HepG2 (cell line): ENCODE results near the gene C13orf46. TPM values are rescaled to one million over a fixed set of nuclear protein-coding genes. Genes with fewer than 3 reads are reported as not detected.

ENCODE experiments used
- ATAC-seq: fragments of 200-7000 bp; cut with Tn5 transposase; 3 replicates; pipeline ENCODE4 v1.9.1; 2020; ENCODE audit warnings: mild to moderate bottlenecking, moderate library complexity
- BruUV-seq: library from RNA; stranded (reverse); fragments of 400-500 nt; replicated peaks from 2 replicates; lab custom pipeline; 2021; lab: Mats Ljungman, UMichigan
- CTCF ChIA-PET: fragments of 300-600 bp; formaldehyde crosslinking; extraction: SDS; loops from one replicate; lab custom pipeline; 2021; ENCODE audit warnings: low total read pairs, inconsistent platforms, low intra/inter-chr PET ratio; lab: Yijun Ruan, JAX
- POLR2A ChIA-PET: fragments of 350-600 bp; sonication (Branson Sonifier 250); formaldehyde crosslinking; loops from one replicate; lab custom pipeline; 2020; ENCODE audit warnings: antibody characterized with exemption, inconsistent platforms; lab: Yijun Ruan, JAX
- DNase-seq: peaks from one replicate; pipeline ENCODE4 v3.0.0-alpha.2; 2015; ENCODE audit warnings: low spot score
- FAIRE-seq: peaks from 3 replicates; lab custom pipeline; 2011; peaks lifted over from hg19 to GRCh38; lab: Jason Lieb, UNC
- H2AFZ ChIP-seq: one replicate; pipeline ENCODE4 v1.6.1; 2011; ENCODE audit warnings: low read length, inconsistent platforms
- H3K27ac ChIP-seq: fragments of 300-600 bp; 3 replicates; pipeline ENCODE4 v1.8.0; 2011; ENCODE audit warnings: mixed run types, mild to moderate bottlenecking, mixed read lengths, low read length, inconsistent platforms; ENCODE audit not compliant: insufficient read depth; ENCODE audit errors: extremely low read length
- H3K27me3 ChIP-seq, 2 experiments: fragments of 200-600 bp in 1 of 2; 2 replicates in 1 of 2; 3 replicates in 1 of 2; pipeline versions ENCODE4 v1.6.0 to v1.8.0; 2011; ENCODE audit warnings: low read length in 2 of 2, mild to moderate bottlenecking in 2 of 2, moderate library complexity in 2 of 2, inconsistent platforms in 1 of 2; ENCODE audit not compliant: insufficient read depth in 2 of 2, control insufficient read depth in 1 of 2
- H3K36me3 ChIP-seq, 2 experiments: fragments of 200-600 bp in 1 of 2; replicated peaks in 1 of 2; 2 replicates in 1 of 2; 3 replicates in 1 of 2; pipeline versions ENCODE4 v1.5.1 to v1.8.0; 2011; ENCODE audit warnings: low read length in 2 of 2, inconsistent platforms in 1 of 2; ENCODE audit not compliant: insufficient read depth in 2 of 2, control insufficient read depth in 1 of 2
- H3K4me1 ChIP-seq: 2 replicates; pipeline ENCODE4 v1.5.1; 2012; ENCODE audit warnings: low read length, inconsistent platforms; ENCODE audit not compliant: insufficient read depth
- H3K4me2 ChIP-seq: 2 replicates; pipeline ENCODE4 v1.6.0; 2011; ENCODE audit warnings: low read depth, low read length, inconsistent platforms
- H3K4me3 ChIP-seq, 3 experiments: fragments of 200-600 bp in 1 of 3; sonication (generic), shearing (Covaris generic) in 1 of 3; replicated peaks in 1 of 3; 2 replicates each; pipeline ENCODE4 v1.5.1; 2011 to 2016; ENCODE audit warnings: low read length in 3 of 3, inconsistent platforms in 2 of 3, low read depth in 2 of 3, mild to moderate bottlenecking in 2 of 3, control low read depth in 1 of 3, mixed read lengths in 1 of 3; ENCODE audit not compliant: insufficient read depth in 1 of 3
- H3K79me2 ChIP-seq: one replicate; pipeline ENCODE4 v1.6.1; 2011; ENCODE audit warnings: low read length, inconsistent platforms; ENCODE audit not compliant: insufficient read depth
- H3K9ac ChIP-seq: 2 replicates; pipeline ENCODE4 v1.6.0; 2011; ENCODE audit warnings: mild to moderate bottlenecking, low read depth, low read length, inconsistent platforms; ENCODE audit not compliant: insufficient read depth
- H3K9me3 ChIP-seq: 2 replicates; pipeline ENCODE4 v1.5.1; 2012; ENCODE audit warnings: mild to moderate bottlenecking, low read length
- H4K20me1 ChIP-seq: 2 replicates; pipeline ENCODE4 v1.6.0; 2011; ENCODE audit warnings: inconsistent platforms, mild to moderate bottlenecking, low read length, moderate library complexity; ENCODE audit not compliant: insufficient read depth
- ELF4 ChIP-seq: sonication (generic); formaldehyde crosslinking; IDR thresholded peaks from 2 replicates; pipeline ENCODE4 v1.5.0; 2020; ENCODE audit warnings: missing genetic modification reagents, mild to moderate bottlenecking, moderate library complexity, borderline replicate concordance
- SP1 ChIP-seq, 2 experiments: fragments of 450-650 bp in 1 of 2; sonication (generic) in 1 of 2; formaldehyde crosslinking in 1 of 2; IDR thresholded peaks; 2 replicates each; pipeline versions ENCODE4 v1.4.0 to v1.6.1; 2016 to 2020; ENCODE audit warnings: missing genetic modification reagents in 1 of 2
- YY1 ChIP-seq: IDR thresholded peaks from 2 replicates; pipeline ENCODE4 v1.6.1; 2011; ENCODE audit warnings: low read length, low read depth, moderate library complexity, mild to moderate bottlenecking; ENCODE audit not compliant: insufficient read depth, insufficient replicate concordance
- ZBTB38 ChIP-seq: sonication (generic); formaldehyde crosslinking; IDR thresholded peaks from 2 replicates; pipeline ENCODE4 v1.5.1; 2020; ENCODE audit warnings: mild to moderate bottlenecking, missing genetic modification reagents
- ZNF260 ChIP-seq: sonication (generic); formaldehyde crosslinking; IDR thresholded peaks from 2 replicates; pipeline ENCODE4 v1.4.0; 2020; ENCODE audit warnings: missing genetic modification reagents, low read depth, mild to moderate bottlenecking, borderline replicate concordance
- ZNF274 ChIP-seq: sonication (generic); formaldehyde crosslinking; IDR thresholded peaks from 2 replicates; pipeline ENCODE4 v1.5.1; 2020; ENCODE audit warnings: mild to moderate bottlenecking, missing genetic modification reagents
- ZNF598 ChIP-seq: sonication (generic); formaldehyde crosslinking; IDR thresholded peaks from 2 replicates; pipeline ENCODE4 v1.5.1; 2020; ENCODE audit warnings: mild to moderate bottlenecking, missing genetic modification reagents, borderline replicate concordance
- ZNF703 ChIP-seq: sonication (generic); formaldehyde crosslinking; IDR thresholded peaks from 2 replicates; pipeline ENCODE4 v1.5.1; 2020; ENCODE audit warnings: missing genetic modification reagents, mild to moderate bottlenecking, moderate library complexity, borderline replicate concordance
- WGBS: methylation state at CpG from one replicate; pipeline ENCODE4 v1.1.6; 2017; ENCODE audit warnings: low lambda C conversion rate; 5-methylcytosine and 5-hydroxymethylcytosine counted together
- in situ Hi-C: cut with HindIII; loops from 2 replicates; pipeline ENCODE4 v1.10.0; 2017; ENCODE audit warnings: low pct_unique_long_range_greater_than_20kb; ENCODE audit not compliant: extremely low pct_ligation_motif_present
- intact Hi-C: fragments of 100-400 bp; cut with micrococcal nuclease; formaldehyde crosslinking; loops from one replicate; pipeline ENCODE4 v1.10.0; 2022; ENCODE audit not compliant: unreplicated experiment
- polyA plus RNA-seq, 8 experiments: library from polyadenylated mRNA; depleted of rRNA in 3 of 8; stranded (reverse) in 7 of 8; unstranded in 1 of 8; fragments of >200 nt; fragmentation: Illumina TruSeq in 4 of 8; extraction: Trizol in 4 of 8; gene quantifications; 2 replicates each; pipeline versions ENCODE4 v1.2.1 to v1.2.3, GENCODE V29; 2011 to 2016; ENCODE audit warnings: low read depth in 4 of 8, missing spikeins in 1 of 8, mixed read lengths in 1 of 8; ENCODE audit not compliant: insufficient read depth in 1 of 8
- total RNA-seq, 5 experiments: library from RNA; depleted of rRNA; stranded (reverse); fragments of >200 nt; fragmentation: Illumina TruSeq; extraction: Trizol; gene quantifications; 2 replicates each; pipeline ENCODE4 v1.2.3, GENCODE V29; 2016; ENCODE audit warnings: low read depth in 1 of 5
- TF ChIP-seq, protein P1 (sequence below): sonication (generic); formaldehyde crosslinking; IDR thresholded peaks from 2 replicates; pipeline ENCODE4 v1.5.0; 2020; ENCODE audit warnings: missing genetic modification reagents
- TF ChIP-seq, protein P2 (sequence below): sonication (generic); formaldehyde crosslinking; IDR thresholded peaks from 2 replicates; pipeline ENCODE4 v1.4.0; 2020; ENCODE audit warnings: missing genetic modification reagents, low read depth, mild to moderate bottlenecking, borderline replicate concordance
- TF ChIP-seq, protein P3 (sequence below): sonication (generic); formaldehyde crosslinking; IDR thresholded peaks from 2 replicates; pipeline ENCODE4 v1.8.0; 2022; ENCODE audit warnings: mild to moderate bottlenecking, missing genetic modification reagents
- TF ChIP-seq, protein P4 (sequence below): sonication (generic); formaldehyde crosslinking; IDR thresholded peaks from 2 replicates; pipeline ENCODE4 v1.4.0; 2020; ENCODE audit warnings: missing genetic modification reagents

C13orf46 gene
- total and polyA plus RNA-seq, 2 of the 13 experiments (the other 11 are each of a cell fraction or from before 2014, with no cell fraction given), result 0.01 TPM; not detected in 1

DNA sequence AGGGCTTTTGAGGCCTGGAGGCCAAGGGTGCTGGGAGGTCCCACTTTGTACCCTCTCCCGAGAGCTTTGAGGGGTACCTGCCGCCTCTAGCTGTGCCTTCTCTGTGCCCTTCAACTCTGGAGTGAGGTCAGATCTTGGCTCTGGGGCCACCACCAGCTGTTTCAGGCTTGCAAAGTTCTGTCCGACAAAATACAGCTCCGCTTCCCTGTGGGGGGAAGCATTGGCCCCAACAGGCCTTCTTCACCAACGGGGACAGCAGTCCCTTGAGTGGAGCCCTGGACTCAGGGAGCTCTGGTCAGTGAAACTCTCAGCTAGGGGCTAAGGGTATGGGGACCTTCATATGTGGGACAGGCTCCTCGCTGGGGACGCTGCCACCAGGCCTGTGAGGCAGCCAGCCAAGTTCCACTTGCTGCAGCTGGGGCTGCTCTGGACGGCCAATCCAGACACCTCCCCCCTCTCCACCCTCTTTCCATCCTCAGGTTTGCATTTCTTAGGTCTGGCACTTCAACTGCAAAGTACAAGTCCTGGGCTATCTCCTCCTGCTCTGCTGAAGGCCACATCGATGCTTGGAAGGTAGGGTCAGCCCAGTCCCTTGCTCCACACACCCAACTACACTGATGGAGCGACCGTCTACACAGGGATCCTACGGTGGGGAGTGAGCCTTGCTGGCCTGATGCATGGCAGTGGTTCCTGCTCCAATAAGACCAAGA lies 46.8 kb downstream of the C13orf46 start:
- no peak overlapping the region for H3K27ac ChIP-seq
- FAIRE-seq (no peak), DNase-seq (no peak), ATAC-seq (no peak)
- intact Hi-C loops, result no loop called here
- WGBS, result 44% methylated on average over 9 of the region's 12 CpGs
- H3K27me3 ChIP-seq, result peaks cover 9 to 48% of the 10 kb centered on the region in 2 experiments; a peak in 4 of 5 replicates
- H3K4me3 ChIP-seq, result no peak overlapping the region
- ChIA-PET CTCF (no interaction called here), POLR2A (no interaction called here)
- H4K20me1 ChIP-seq, result no peaks in the 10 kb centered on the region
- no TSS peak for BruUV-seq
- no peaks in the 10 kb centered on the region for H3K4me1 ChIP-seq
- no peaks in the 10 kb centered on the region for H3K9me3 ChIP-seq
- H2AFZ ChIP-seq, result no peak overlapping the region
- H3K36me3 ChIP-seq, result no peaks in the 10 kb centered on the region
- in situ Hi-C loops, result no loop called here
- no peak overlapping the region for H3K4me2 ChIP-seq
- TF ChIP-seq, protein P1, sequence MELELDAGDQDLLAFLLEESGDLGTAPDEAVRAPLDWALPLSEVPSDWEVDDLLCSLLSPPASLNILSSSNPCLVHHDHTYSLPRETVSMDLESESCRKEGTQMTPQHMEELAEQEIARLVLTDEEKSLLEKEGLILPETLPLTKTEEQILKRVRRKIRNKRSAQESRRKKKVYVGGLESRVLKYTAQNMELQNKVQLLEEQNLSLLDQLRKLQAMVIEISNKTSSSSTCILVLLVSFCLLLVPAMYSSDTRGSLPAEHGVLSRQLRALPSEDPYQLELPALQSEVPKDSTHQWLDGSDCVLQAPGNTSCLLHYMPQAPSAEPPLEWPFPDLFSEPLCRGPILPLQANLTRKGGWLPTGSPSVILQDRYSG, result no peak
- TF ChIP-seq, protein P2, sequence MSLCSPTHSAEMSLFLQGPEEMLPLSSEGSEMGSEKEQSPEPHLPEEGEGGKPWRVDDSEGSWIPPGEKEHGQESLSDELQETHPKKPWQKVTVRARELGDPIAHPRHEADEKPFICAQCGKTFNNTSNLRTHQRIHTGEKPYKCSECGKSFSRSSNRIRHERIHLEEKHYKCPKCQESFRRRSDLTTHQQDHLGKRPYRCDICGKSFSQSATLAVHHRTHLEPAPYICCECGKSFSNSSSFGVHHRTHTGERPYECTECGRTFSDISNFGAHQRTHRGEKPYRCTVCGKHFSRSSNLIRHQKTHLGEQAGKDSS (CRISPR knock-in tag), result no peak
- no peak overlapping the region for H3K9ac ChIP-seq
- H3K79me2 ChIP-seq, result no peaks in the 10 kb centered on the region

DNA sequence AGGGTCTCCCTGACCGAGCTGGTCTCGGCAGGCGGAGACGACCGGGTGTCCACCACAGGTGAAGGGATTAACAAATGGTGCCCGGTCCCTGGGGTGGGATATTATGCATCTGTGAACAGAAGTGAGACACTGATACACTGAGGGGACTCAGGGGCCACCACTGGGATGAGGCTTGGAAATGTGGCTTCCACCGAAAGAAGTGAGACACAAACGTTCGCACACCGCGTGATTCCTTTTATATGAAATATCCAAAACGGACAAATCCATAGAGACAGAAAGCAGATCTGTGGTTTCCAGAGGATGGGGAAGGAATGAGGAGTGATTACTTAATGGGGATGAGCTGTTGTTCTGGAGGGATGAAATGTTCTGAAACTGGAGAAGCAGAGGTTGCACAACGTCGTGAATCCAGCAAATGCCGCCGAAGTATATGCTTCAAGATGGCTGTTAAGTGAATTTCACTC lies 47.5 kb downstream of the C13orf46 start:
- in situ Hi-C loops, result no loop called here
- POLR2A ChIA-PET, result no interaction called here
- no TSS peak for BruUV-seq
- Histone ChIP-seq H3K36me3 (no peaks in the 10 kb centered on the region), H3K9me3 (peaks cover 6% of the 10 kb centered on the region; the same call in 1 of the 2 replicates), H3K4me1 (no peaks in the 10 kb centered on the region), H3K27me3 (peaks cover 9 to 43% of the 10 kb centered on the region in 2 experiments; a peak in 4 of 5 replicates), H3K4me2 (no peak overlapping the region), H3K9ac (no peak overlapping the region), H3K27ac (no peak overlapping the region), H4K20me1 (no peaks in the 10 kb centered on the region), H3K79me2 (no peaks in the 10 kb centered on the region), H3K4me3 (no peak overlapping the region), H2AFZ (no peak overlapping the region)
- ATAC-seq (no peak), DNase-seq (no peak), FAIRE-seq (no peak)
- intact Hi-C loops, result no loop called here
- CTCF ChIA-PET, result no interaction called here
- 50% methylated on average over 16 of the region's 16 CpGs for WGBS
- TF ChIP-seq ELF4 (CRISPR knock-in tag), result no peak
- no peak for TF ChIP-seq ZNF703 (CRISPR knock-in tag)
- no peak for TF ChIP-seq ZNF598 (CRISPR knock-in tag)
- TF ChIP-seq ZNF260 (CRISPR knock-in tag), result no peak
- TF ChIP-seq, protein P3, sequence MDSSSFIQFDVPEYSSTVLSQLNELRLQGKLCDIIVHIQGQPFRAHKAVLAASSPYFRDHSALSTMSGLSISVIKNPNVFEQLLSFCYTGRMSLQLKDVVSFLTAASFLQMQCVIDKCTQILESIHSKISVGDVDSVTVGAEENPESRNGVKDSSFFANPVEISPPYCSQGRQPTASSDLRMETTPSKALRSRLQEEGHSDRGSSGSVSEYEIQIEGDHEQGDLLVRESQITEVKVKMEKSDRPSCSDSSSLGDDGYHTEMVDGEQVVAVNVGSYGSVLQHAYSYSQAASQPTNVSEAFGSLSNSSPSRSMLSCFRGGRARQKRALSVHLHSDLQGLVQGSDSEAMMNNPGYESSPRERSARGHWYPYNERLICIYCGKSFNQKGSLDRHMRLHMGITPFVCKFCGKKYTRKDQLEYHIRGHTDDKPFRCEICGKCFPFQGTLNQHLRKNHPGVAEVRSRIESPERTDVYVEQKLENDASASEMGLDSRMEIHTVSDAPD (CRISPR knock-in tag), result no peak
- TF ChIP-seq ZBTB38 (CRISPR knock-in tag), result no peak
- TF ChIP-seq, protein P4, sequence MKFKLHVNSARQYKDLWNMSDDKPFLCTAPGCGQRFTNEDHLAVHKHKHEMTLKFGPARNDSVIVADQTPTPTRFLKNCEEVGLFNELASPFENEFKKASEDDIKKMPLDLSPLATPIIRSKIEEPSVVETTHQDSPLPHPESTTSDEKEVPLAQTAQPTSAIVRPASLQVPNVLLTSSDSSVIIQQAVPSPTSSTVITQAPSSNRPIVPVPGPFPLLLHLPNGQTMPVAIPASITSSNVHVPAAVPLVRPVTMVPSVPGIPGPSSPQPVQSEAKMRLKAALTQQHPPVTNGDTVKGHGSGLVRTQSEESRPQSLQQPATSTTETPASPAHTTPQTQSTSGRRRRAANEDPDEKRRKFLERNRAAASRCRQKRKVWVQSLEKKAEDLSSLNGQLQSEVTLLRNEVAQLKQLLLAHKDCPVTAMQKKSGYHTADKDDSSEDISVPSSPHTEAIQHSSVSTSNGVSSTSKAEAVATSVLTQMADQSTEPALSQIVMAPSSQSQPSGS (CRISPR knock-in tag), result no peak
- no peak for TF ChIP-seq SP1 (IDR thresholded peaks at IDR 0.05)
- no peak for TF ChIP-seq SP1 (CRISPR knock-in tag; IDR thresholded peaks at IDR 0.05)
- TF ChIP-seq YY1, result no peak
- no peak for TF ChIP-seq ZNF274
